HepG2 (cell line): Measurements from ENCODE around the gene SHISA9. TPM values are rescaled to one million over a fixed set of nuclear protein-coding genes. Genes with fewer than 3 reads are reported as not detected.

Experiments used
- ATAC-seq: fragments of 200-7000 bp; cut with Tn5 transposase; 3 replicates; pipeline ENCODE4 v1.9.1; 2020; ENCODE audit warnings: mild to moderate bottlenecking, moderate library complexity
- BruUV-seq: library from RNA; stranded (reverse); fragments of 400-500 nt; replicated peaks from 2 replicates; lab custom pipeline; 2021; lab: Mats Ljungman, UMichigan
- CTCF ChIA-PET: fragments of 300-600 bp; formaldehyde crosslinking; extraction: SDS; loops from one replicate; lab custom pipeline; 2021; ENCODE audit warnings: low total read pairs, inconsistent platforms, low intra/inter-chr PET ratio; lab: Yijun Ruan, JAX
- POLR2A ChIA-PET: fragments of 350-600 bp; sonication (Branson Sonifier 250); formaldehyde crosslinking; loops from one replicate; lab custom pipeline; 2020; ENCODE audit warnings: antibody characterized with exemption, inconsistent platforms; lab: Yijun Ruan, JAX
- DNase-seq: peaks from one replicate; pipeline ENCODE4 v3.0.0-alpha.2; 2015; ENCODE audit warnings: low spot score
- FAIRE-seq: peaks from 3 replicates; lab custom pipeline; 2011; peaks lifted over from hg19 to GRCh38; lab: Jason Lieb, UNC
- H2AFZ ChIP-seq: one replicate; pipeline ENCODE4 v1.6.1; 2011; ENCODE audit warnings: low read length, inconsistent platforms
- H3K27ac ChIP-seq: fragments of 300-600 bp; 3 replicates; pipeline ENCODE4 v1.8.0; 2011; ENCODE audit warnings: mixed run types, mild to moderate bottlenecking, mixed read lengths, low read length, inconsistent platforms; ENCODE audit not compliant: insufficient read depth; ENCODE audit errors: extremely low read length
- H3K27me3 ChIP-seq, 2 experiments: fragments of 200-600 bp in 1 of 2; 2 replicates in 1 of 2; 3 replicates in 1 of 2; pipeline versions ENCODE4 v1.6.0 to v1.8.0; 2011; ENCODE audit warnings: low read length in 2 of 2, mild to moderate bottlenecking in 2 of 2, moderate library complexity in 2 of 2, inconsistent platforms in 1 of 2; ENCODE audit not compliant: insufficient read depth in 2 of 2, control insufficient read depth in 1 of 2
- H3K36me3 ChIP-seq, 2 experiments: fragments of 200-600 bp in 1 of 2; replicated peaks in 1 of 2; 2 replicates in 1 of 2; 3 replicates in 1 of 2; pipeline versions ENCODE4 v1.5.1 to v1.8.0; 2011; ENCODE audit warnings: low read length in 2 of 2, inconsistent platforms in 1 of 2; ENCODE audit not compliant: insufficient read depth in 2 of 2, control insufficient read depth in 1 of 2
- H3K4me1 ChIP-seq: 2 replicates; pipeline ENCODE4 v1.5.1; 2012; ENCODE audit warnings: low read length, inconsistent platforms; ENCODE audit not compliant: insufficient read depth
- H3K4me2 ChIP-seq: 2 replicates; pipeline ENCODE4 v1.6.0; 2011; ENCODE audit warnings: low read depth, low read length, inconsistent platforms
- H3K4me3 ChIP-seq, 3 experiments: fragments of 200-600 bp in 1 of 3; sonication (generic), shearing (Covaris generic) in 1 of 3; replicated peaks in 1 of 3; 2 replicates each; pipeline ENCODE4 v1.5.1; 2011 to 2016; ENCODE audit warnings: low read length in 3 of 3, inconsistent platforms in 2 of 3, low read depth in 2 of 3, mild to moderate bottlenecking in 2 of 3, control low read depth in 1 of 3, mixed read lengths in 1 of 3; ENCODE audit not compliant: insufficient read depth in 1 of 3
- H3K79me2 ChIP-seq: one replicate; pipeline ENCODE4 v1.6.1; 2011; ENCODE audit warnings: low read length, inconsistent platforms; ENCODE audit not compliant: insufficient read depth
- H3K9ac ChIP-seq: 2 replicates; pipeline ENCODE4 v1.6.0; 2011; ENCODE audit warnings: mild to moderate bottlenecking, low read depth, low read length, inconsistent platforms; ENCODE audit not compliant: insufficient read depth
- H3K9me3 ChIP-seq: 2 replicates; pipeline ENCODE4 v1.5.1; 2012; ENCODE audit warnings: mild to moderate bottlenecking, low read length
- H4K20me1 ChIP-seq: 2 replicates; pipeline ENCODE4 v1.6.0; 2011; ENCODE audit warnings: inconsistent platforms, mild to moderate bottlenecking, low read length, moderate library complexity; ENCODE audit not compliant: insufficient read depth
- FOXO1 ChIP-seq: sonication (generic); formaldehyde crosslinking; IDR thresholded peaks from 2 replicates; pipeline ENCODE4 v1.4.0; 2020; ENCODE audit warnings: missing genetic modification reagents
- MZF1 ChIP-seq: sonication (generic); formaldehyde crosslinking; IDR thresholded peaks from 2 replicates; pipeline ENCODE4 v1.8.1; 2023; ENCODE audit warnings: mild to moderate bottlenecking, missing genetic modification reagents, borderline replicate concordance
- NFKBIZ ChIP-seq: IDR thresholded peaks from 2 replicates; pipeline ENCODE4 v1.6.1; 2018; ENCODE audit warnings: missing genetic modification reagents, missing compliant biosample characterization
- ZBTB4 ChIP-seq: sonication (generic); formaldehyde crosslinking; IDR thresholded peaks from 2 replicates; pipeline ENCODE4 v1.4.0; 2020; ENCODE audit warnings: missing genetic modification reagents, mild to moderate bottlenecking, borderline replicate concordance
- ZBTB44 ChIP-seq: sonication (generic); formaldehyde crosslinking; IDR thresholded peaks from 2 replicates; pipeline ENCODE4 v1.4.0; 2020; ENCODE audit warnings: missing genetic modification reagents
- ZBTB8A ChIP-seq: sonication (generic); formaldehyde crosslinking; IDR thresholded peaks from 2 replicates; pipeline ENCODE4 v1.4.0; 2020; ENCODE audit warnings: mild to moderate bottlenecking, low read depth, missing genetic modification reagents, borderline replicate concordance
- ZKSCAN8 ChIP-seq: IDR thresholded peaks from 2 replicates; pipeline ENCODE4 v1.6.1; 2016; ENCODE audit warnings: borderline replicate concordance, missing genetic modification reagents, missing compliant biosample characterization
- ZNF253 ChIP-seq: sonication (generic); formaldehyde crosslinking; IDR thresholded peaks from 2 replicates; pipeline ENCODE4 v1.8.0; 2022; ENCODE audit warnings: mild to moderate bottlenecking, missing genetic modification reagents, borderline replicate concordance
- WGBS: methylation state at CpG from one replicate; pipeline ENCODE4 v1.1.6; 2017; ENCODE audit warnings: low lambda C conversion rate; 5-methylcytosine and 5-hydroxymethylcytosine counted together
- in situ Hi-C: cut with HindIII; loops from 2 replicates; pipeline ENCODE4 v1.10.0; 2017; ENCODE audit warnings: low pct_unique_long_range_greater_than_20kb; ENCODE audit not compliant: extremely low pct_ligation_motif_present
- intact Hi-C: fragments of 100-400 bp; cut with micrococcal nuclease; formaldehyde crosslinking; loops from one replicate; pipeline ENCODE4 v1.10.0; 2022; ENCODE audit not compliant: unreplicated experiment
- polyA plus RNA-seq, 8 experiments: library from polyadenylated mRNA; depleted of rRNA in 3 of 8; stranded (reverse) in 7 of 8; unstranded in 1 of 8; fragments of >200 nt; fragmentation: Illumina TruSeq in 4 of 8; extraction: Trizol in 4 of 8; gene quantifications; 2 replicates each; pipeline versions ENCODE4 v1.2.1 to v1.2.3, GENCODE V29; 2011 to 2016; ENCODE audit warnings: low read depth in 4 of 8, missing spikeins in 1 of 8, mixed read lengths in 1 of 8; ENCODE audit not compliant: insufficient read depth in 1 of 8
- total RNA-seq, 5 experiments: library from RNA; depleted of rRNA; stranded (reverse); fragments of >200 nt; fragmentation: Illumina TruSeq; extraction: Trizol; gene quantifications; 2 replicates each; pipeline ENCODE4 v1.2.3, GENCODE V29; 2016; ENCODE audit warnings: low read depth in 1 of 5
- TF ChIP-seq, protein P1 (sequence below): sonication (generic); formaldehyde crosslinking; IDR thresholded peaks from 2 replicates; pipeline ENCODE4 v1.9.0; 2021; ENCODE audit warnings: missing genetic modification reagents, borderline replicate concordance
- TF ChIP-seq, protein P2 (sequence below): sonication (generic); formaldehyde crosslinking; IDR thresholded peaks from 2 replicates; pipeline ENCODE4 v1.4.0; 2020; ENCODE audit warnings: missing genetic modification reagents

Gene SHISA9
- total and polyA plus RNA-seq, 2 of the 13 experiments (the other 11 are each of a cell fraction or from before 2014, with no cell fraction given): 0.01 TPM; not detected in 1

DNA sequence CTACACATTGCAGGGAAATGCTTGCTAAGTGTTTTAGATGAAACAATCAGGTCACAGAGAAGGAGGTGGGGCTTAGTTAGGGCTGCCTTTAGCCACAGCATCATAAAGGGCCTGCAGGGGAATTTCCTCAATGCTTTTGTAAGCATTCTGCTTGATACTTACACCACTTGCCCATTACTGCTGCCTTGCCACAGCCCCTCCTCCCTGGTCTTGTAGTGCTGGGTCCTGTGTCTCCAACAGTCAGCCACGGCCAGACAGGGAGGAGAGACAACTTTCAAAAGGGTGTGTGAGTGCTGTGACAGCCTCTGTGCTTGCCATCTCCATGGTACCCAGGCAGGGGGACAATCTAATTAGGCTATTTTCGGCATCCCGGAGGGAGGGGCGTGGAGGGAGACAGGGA is 111.2 kb downstream of the SHISA9 start:
- no peaks in the 10 kb centered on the region for H3K36me3 ChIP-seq
- no peak overlapping the region for H2AFZ ChIP-seq
- H3K79me2 ChIP-seq: no peaks in the 10 kb centered on the region
- no peak for FAIRE-seq
- peaks cover 14% of the 10 kb centered on the region for H3K4me1 ChIP-seq
- no peaks in the 10 kb centered on the region for H4K20me1 ChIP-seq
- ChIA-PET POLR2A (no interaction called here), CTCF (no interaction called here)
- H3K9ac ChIP-seq: no peak overlapping the region
- H3K9me3 ChIP-seq: no peaks in the 10 kb centered on the region
- peaks cover 4 to 27% of the 10 kb centered on the region in 2 experiments; a peak in 4 of 5 replicates for H3K27me3 ChIP-seq
- no TSS peak for BruUV-seq
- no peak for ATAC-seq
- intact Hi-C loops: no loop called here
- TF ChIP-seq, protein P1, sequence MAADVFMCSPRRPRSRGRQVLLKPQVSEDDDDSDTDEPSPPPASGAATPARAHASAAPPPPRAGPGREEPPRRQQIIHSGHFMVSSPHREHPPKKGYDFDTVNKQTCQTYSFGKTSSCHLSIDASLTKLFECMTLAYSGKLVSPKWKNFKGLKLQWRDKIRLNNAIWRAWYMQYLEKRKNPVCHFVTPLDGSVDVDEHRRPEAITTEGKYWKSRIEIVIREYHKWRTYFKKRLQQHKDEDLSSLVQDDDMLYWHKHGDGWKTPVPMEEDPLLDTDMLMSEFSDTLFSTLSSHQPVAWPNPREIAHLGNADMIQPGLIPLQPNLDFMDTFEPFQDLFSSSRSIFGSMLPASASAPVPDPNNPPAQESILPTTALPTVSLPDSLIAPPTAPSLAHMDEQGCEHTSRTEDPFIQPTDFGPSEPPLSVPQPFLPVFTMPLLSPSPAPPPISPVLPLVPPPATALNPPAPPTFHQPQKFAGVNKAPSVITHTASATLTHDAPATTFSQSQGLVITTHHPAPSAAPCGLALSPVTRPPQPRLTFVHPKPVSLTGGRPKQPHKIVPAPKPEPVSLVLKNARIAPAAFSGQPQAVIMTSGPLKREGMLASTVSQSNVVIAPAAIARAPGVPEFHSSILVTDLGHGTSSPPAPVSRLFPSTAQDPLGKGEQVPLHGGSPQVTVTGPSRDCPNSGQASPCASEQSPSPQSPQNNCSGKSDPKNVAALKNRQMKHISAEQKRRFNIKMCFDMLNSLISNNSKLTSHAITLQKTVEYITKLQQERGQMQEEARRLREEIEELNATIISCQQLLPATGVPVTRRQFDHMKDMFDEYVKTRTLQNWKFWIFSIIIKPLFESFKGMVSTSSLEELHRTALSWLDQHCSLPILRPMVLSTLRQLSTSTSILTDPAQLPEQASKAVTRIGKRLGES (CRISPR knock-in tag): no peak
- TF ChIP-seq MZF1 (CRISPR knock-in tag) (no peak), ZBTB4 (CRISPR knock-in tag) (no peak), ZBTB44 (no peak), ZBTB8A (CRISPR knock-in tag) (no peak), NFKBIZ (CRISPR knock-in tag) (no peak), FOXO1 (CRISPR knock-in tag) (no peak), ZNF253 (CRISPR knock-in tag) (no peak), ZKSCAN8 (no peak)
- TF ChIP-seq, protein P2, sequence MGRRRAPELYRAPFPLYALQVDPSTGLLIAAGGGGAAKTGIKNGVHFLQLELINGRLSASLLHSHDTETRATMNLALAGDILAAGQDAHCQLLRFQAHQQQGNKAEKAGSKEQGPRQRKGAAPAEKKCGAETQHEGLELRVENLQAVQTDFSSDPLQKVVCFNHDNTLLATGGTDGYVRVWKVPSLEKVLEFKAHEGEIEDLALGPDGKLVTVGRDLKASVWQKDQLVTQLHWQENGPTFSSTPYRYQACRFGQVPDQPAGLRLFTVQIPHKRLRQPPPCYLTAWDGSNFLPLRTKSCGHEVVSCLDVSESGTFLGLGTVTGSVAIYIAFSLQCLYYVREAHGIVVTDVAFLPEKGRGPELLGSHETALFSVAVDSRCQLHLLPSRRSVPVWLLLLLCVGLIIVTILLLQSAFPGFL (CRISPR knock-in tag): no peak
- H3K4me2 ChIP-seq: no peak overlapping the region
- no peak for DNase-seq
- 0% methylated on average over 4 of the region's 4 CpGs for WGBS
- no peak overlapping the region for H3K27ac ChIP-seq
- H3K4me3 ChIP-seq: no peak overlapping the region
- in situ Hi-C loops: no loop called here
